Stimulated activated CD8-positive, alpha-beta memory T cell treated with anti-CD3 and anti-CD28 coated beads, Interleukin-4, amount 100 ng/mL, for 4 hours (primary cell): Measurements from ENCODE around the gene LBHD2.

Experiments
- DNase-seq, 2 donors: peaks; one replicate each; pipeline ENCODE4 v3.0.0-alpha.2; 2020; ENCODE audit warnings: low read depth in 2 of 2, low spot score in 1 of 2

The LBHD2 gene

DNA sequence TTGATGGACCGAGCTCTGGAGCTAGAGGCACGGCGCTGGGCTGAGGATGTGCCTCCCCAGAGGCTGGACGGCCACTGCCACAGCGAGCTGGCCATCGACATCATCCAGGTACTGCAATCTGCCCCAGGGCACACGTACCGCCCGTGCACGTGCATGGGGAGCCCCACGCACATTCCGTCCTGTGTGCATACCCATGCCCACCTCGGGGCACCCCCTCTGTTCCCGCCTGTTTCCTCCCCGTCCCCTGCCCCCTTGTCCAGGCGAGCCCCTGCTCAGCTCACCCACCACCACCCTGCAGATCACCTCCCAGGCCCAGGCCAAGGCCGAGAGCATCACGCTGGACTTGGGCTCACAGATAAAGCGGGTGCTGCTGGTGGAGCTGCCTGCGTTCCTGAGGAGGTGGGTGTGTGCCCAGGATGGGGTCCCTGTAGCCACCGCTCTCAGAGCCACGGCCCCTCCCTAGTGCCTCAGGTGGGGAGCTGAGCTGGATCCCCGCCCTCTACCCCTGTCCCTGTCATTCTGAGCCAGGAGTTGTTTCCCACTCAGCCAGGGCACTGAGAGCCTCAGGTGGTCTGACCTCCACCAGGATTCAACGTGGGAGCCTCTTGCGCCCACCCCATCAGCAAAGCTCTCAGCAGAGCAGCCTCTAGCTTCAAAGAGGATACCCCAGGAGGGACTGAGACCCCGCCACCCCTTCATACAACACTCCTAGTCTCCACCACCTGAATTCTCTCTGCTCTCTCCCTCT lies 46.2 kb downstream of the LBHD2 start:
- no peak for DNase-seq

DNA sequence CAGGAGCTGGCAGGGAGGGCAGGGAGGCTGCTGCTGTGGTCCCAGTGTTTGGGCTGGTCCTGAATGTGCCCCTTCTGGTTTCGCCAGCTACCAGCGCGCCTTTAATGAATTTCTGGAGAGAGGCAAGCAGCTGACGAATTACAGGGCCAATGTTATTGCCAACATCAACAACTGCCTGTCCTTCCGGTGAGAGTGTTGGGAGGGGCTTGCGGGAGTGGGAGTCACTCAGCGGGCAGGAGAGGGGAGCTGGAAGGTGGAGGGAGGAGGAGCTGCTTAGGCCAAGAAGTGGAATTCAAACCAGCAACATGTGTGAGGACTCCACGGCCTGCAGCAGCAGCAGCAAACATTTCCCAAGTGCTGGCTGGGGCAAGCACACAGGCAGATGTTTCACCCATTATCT lies 47.0 kb downstream of the LBHD2 start:
- no peak for DNase-seq

DNA sequence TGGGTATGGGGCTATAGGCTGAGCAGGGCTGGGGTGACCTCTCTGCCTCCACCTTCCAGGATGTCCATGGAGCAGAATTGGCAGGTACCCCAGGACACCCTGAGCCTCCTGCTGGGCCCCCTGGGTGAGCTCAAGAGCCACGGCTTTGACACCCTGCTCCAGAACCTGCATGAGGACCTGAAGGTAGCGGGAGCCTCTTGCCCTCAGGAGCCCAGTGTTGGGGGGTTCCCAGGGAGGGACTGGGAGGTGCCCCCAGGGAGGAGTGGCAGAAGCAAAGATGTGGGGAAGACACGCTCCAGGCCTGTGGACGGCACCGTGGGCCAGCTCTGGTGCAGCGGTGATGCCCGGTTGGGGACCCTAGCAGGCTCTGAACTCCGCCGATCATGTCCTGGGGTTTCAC lies 47.6 kb downstream of the LBHD2 start:
- DNase-seq, result no peak

DNA sequence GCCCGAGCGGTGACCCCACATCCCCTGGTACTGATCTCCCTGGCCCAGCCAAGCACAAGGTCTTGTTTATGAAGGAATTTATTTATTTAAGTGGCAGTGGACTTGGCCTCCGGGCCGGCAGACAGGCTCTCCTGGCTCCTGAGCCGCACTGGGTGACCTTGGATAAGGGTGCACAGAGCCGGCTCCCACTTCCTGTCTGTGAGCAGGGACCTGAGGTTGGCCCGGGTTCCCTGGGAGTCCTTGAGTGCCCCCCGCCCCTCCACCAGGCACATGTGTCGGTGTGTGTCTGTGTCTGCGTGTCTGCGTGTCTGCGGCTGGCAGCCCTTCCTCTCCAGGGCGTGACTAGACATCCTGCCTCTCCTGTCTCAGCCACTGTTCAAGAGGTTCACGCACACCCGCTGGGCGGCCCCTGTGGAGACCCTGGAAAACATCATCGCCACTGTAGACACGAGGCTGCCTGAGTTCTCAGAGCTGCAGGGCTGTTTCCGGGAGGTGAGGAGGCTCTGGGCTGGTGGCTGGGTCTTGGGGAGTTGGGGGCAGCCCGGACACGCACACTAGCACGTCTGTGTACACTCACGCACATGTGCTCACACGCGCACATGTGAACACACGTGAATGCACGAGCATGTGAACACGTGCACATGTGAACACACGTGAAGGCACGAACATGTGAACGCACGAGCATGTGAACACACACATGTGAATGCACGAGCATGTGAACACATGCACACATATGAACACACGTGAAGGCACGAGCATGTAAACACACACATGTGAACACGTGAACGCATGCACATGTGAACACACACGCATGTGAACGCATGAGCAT lies 48.6 kb downstream of the LBHD2 start:
- no peak for DNase-seq

DNA sequence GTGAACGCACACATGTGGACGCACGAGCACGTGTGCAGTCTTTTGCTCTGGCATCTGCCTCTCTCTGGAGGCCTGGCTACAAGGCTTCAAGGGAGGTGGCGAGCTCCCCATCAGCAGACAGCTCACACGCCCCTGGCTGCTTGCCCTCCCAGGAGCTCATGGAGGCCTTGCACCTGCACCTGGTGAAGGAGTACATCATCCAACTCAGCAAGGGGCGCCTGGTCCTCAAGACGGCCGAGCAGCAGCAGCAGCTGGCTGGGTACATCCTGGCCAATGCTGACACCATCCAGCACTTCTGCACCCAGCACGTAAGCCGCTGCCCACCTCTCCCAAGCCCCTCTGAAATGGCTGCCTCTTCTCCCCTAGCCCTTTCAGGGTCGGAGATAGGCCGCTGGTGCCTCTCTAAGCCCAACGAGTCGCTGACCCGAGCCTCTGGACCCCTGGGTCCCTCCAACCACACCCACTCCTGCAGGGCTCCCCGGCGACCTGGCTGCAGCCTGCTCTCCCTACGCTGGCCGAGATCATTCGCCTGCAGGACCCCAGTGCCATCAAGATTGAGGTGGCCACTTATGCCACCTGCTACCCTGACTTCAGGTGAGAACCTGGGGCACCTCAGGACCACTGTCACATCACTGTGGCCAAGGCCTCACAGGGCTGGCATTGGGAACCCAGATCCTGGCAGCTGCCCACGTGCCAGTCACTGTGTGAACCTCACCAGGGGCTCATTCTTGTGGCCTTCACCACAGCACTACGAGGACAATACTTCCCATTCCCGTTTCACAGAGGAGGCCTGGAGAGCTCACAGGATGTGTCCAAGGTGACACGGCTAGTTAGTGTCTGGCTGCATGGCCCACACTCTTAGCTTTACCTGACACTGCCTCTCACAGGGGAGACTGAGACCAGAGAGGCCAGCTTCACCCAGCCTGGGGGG lies 49.5 kb downstream of the LBHD2 start:
- DNase-seq, result no peak

DNA sequence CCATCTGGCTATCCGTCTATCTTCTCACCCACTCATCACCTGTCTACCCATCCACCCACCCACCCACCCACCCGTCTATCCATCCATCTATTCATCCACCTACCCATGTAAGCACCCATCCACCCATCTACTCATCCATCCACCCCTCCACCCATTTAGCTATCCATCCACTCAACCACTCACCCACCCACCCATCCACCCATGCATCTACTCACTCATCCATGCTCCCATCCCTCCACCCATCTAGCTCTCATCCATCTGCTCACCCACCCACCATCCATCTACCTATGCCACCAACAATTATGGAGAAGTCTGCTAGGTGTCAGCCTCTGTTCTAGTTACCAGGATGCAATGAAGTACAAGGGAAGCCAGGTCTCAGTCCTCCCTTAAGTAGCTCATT lies 50.4 kb downstream of the LBHD2 start:
- no peak for DNase-seq

DNA sequence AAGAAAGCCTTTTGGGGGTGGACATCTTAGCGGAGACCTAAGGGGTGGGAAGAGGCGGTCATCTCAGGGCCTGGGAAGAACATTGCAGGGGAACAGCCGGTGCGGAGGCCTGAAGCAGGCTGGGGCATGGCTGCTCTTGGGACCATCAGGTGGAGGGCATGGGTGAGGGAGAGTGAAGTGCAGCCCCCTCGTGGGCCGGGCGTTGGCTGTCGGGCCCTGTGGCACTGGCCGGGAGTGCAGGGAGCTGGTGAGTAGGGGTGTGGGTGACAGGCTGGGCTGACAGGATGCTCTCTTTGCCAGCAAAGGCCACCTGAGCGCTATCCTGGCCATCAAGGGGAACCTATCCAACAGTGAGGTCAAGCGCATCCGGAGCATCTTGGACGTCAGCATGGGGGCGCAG lies 50.9 kb downstream of the LBHD2 start:
- no peak for DNase-seq

DNA sequence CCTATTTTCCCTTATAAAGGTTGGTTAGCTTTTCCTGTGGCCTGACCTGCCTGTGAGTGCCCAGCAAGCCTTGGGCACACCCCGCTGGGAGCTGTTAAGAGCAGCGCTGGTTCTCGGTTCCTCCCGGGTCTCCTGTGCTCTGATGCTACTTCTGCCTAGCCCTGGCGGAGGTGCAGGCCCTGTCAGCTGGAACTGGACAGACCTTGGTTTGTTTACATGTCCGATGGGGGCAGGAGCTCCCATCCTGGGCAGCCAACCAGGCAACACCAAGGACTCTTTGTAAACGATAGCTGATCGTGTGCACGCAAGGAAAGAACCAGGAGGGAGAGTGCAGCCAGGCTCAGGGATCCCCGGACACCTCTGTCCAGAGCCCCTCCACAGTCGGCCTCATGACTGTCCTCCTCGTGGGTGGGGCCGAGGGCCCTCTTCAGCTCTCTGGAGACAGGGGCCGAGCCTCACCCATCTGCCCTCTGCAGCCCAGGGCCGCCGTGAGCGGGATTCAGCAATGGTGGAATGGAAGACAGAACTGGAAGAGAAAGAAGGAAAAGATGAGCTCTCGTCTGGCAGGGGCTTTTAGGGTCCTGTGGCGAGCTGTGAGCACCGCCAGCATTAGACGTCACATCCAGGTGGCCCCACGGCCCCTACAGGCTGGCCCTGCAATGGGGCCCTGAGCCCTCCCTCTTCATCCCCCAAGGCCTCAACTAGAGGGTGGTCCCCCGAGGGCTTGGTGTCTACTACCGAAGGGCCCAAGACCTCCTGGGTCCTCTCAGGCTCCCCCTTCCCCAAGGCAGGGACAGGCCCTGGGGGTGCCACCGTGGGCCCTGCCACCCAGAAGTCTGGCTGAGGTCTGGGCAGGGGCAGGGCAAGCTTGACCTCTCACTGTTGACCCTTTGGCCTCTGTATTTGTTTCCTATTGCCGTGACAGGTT lies 51.6 kb downstream of the LBHD2 start:
- DNase-seq, result no peak

DNA sequence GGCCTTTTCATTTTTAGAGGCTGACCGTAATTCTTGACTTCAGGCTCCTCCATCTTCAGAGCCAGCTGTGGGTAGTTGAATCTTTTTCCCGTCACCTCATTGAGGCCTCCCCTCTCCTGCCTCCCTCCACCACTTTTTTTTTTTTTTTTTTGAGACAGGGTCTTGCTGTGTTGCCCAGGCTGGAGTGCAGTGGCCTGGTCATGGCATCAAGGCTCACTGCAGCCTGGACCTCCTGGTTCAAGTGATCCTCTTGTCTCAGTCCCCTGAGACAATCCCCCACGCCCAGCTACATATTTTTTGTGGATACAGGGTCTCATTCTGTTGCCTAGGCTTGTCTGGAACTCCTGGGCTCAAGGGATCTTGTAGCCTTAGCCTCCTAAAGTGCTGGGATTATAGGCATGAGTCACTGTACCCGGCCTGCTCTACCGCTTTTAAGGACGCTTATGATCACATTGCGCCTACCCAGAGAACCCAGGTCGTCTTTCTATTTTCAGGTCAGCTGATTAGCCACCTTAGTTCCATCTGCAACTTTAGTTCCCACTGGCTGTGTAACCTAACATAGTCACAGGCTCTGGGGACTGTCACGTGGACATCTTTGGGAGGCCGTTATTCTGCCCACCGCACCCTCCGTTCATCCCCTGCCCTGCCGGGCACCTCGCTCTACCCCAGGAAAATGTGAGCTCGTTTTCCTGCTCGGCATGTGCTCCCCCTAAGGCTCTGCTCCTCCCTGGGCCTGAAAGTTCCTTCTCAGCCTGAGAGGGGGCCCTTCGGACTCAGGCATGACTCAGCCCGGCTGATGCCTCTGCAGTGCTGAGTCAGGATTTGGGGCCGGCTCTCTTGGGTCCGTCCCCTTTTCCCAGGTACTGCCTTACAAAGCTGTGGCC lies 52.6 kb downstream of the LBHD2 start:
- DNase-seq, result no peak

DNA sequence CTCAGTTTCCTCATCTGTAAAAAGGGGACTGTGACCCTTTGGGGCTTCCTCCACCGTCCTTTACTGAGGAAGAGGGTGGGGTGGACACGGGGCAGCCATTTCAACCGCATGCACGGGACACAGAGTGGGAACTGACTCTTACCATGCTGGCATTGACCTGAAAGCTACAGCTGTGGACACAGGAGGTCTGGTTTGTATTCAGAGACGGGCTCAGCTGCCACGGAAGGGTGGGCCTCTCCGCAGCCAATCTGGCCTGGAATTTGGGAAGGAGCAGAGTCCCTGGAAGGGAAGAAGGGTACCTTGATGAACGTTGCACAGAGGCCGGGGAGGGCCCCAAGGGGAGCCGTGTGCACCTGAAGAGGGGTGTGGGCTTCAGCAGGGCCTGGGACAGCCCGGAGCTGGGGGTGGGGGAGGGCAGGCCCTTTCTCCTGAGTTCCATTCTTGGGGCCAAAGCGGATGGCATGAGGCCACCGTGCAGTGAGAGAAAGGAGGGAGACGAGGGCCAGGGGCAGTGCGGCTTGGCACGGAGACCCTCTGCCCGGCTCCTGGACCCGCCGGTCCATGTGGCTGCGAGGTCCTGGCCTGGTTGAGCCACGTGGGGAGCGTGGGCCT lies 53.8 kb downstream of the LBHD2 start:
- no peak for DNase-seq

DNA sequence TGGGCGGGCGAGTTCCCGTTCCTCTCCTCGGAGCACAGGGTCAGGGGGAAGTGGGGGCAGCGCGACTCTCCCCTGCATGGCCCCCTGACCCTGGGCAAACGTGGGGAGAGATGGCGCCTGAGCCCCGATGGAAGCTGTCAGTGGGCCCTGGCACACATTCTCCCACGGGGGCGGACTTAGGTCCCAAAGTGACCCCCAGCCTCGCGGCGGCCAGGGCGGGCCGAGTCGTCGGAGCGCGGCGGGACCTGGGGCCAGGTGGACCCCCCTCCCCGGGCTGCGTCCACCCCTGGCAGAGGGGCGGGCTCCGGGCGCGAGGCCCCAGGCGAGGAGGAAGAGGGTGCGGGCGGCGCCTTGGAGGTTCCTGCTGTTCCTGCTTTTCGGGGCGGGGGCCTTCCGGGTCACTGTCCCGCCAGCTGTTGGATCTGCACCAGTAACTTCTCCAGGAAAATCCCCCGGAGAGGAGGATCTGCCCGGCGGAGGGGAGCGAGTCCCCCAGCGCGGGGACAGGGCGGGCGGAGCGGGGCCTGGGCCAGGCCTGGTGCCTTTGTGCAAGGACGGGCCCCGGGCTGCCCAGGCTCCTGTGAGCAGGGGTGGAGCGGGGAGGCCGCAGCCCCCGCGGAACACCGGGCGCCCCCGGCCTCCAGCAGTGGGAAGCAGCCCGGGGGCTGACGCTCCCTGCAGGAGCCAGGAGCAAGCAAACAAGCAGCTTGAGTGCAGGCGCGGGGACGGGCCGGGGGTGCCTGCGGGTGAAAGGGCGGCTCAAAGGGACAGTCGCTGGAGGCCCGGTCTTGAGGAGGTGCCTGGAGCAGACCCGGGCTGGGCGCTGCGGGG lies 54.5 kb downstream of the LBHD2 start:
- no peak for DNase-seq

DNA sequence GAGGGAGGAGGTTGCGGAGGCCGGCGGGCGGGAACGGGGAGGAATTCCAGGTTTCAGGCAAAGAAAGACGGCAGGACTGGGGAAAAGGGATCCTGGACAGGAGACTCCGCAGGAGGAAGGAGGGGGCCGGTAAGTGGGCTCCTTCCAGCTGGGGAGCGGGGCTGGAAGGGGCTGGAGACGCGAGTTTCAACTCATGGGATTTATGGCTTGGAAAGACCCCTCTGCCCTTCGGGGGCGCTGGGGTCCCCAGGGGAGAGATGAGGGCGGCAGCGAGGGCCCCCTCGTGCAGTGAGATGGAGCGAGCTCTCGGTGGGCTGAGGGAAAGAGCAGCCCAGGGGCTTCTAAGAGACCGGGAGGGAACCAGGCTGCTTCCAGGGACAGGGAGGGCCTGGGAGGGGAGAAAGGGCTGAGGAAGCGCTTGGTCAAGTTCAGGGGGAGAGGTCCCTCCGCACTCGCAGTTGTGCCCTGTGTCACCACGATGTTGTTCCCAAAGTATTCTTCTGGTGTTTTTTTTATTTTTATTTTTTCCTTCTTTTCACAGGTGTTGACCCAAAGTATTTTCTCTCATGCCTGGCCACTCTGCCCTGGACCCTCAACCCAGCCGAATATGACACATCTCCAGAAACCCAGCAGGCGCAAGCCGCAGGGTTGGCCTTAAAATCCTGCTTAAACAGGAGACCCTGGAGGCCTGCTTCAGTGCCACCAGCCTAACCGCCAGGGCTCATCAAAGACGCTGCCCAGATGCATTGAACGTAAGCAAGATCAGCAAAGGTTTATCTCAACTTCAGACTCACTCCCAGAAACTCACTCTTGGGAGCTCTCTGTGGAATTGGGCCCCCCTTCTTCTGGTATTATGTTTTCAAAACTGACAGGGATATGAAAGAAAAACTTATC lies 55.4 kb downstream of the LBHD2 start:
- no peak for DNase-seq
